ENCODE results near the gene ARHGAP29.

DNA sequence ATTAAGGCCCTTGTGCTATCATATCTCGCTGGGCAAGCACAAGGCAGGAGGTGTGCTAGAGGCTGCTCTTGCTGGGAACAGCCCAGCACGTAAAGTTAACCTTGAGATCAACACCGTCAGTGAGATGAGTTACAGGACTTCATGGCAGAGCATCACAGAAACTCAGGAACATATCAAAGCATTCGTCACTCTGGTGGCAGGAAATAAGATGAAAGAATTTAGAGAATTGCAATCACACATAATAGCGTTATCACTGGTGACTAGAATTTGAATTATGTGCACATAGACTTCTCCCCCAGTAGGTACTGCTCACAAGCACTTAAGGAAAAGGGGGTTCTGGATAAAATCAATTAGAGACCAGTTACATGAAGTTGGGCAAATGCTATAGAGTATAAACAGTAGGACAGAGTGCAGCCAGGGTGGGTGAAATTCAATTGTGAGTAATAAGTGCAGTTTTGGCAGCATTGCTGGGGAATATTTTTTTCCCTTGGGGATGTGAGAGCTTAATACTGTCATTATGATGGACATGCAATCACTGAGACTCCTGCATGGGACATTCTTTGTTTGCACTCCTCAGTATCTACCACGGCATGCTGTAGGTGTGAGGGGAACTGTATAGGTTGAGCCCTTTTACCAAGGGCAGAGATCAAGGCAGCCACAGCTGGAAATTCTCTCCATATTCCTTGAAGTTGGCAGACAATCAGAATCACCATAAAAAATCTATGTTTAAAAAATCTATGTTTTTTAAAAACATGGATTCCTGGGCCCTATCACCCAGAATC, 44.2 kb upstream of the ARHGAP29 start:
- TF ChIP-seq POLR2AphosphoS5 (IDR thresholded peaks at IDR 0.05) (no peak), POLR2A (IDR thresholded peaks at IDR 0.05; ENCODE audit: low read depth) (no peak), EP300 (IDR thresholded peaks at IDR 0.05) (no peak)
- TF ChIP-seq, protein P1, sequence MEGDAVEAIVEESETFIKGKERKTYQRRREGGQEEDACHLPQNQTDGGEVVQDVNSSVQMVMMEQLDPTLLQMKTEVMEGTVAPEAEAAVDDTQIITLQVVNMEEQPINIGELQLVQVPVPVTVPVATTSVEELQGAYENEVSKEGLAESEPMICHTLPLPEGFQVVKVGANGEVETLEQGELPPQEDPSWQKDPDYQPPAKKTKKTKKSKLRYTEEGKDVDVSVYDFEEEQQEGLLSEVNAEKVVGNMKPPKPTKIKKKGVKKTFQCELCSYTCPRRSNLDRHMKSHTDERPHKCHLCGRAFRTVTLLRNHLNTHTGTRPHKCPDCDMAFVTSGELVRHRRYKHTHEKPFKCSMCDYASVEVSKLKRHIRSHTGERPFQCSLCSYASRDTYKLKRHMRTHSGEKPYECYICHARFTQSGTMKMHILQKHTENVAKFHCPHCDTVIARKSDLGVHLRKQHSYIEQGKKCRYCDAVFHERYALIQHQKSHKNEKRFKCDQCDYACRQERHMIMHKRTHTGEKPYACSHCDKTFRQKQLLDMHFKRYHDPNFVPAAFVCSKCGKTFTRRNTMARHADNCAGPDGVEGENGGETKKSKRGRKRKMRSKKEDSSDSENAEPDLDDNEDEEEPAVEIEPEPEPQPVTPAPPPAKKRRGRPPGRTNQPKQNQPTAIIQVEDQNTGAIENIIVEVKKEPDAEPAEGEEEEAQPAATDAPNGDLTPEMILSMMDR (IDR thresholded peaks at IDR 0.05) = no peak
